ENCODE results near the gene PNP. TPM values are rescaled to one million over a fixed set of nuclear protein-coding genes. Genes with fewer than 3 reads are reported as not detected.

Gene PNP
- total RNA-seq, 2 donors from 2014 or later = 111 to 115 TPM

DNA sequence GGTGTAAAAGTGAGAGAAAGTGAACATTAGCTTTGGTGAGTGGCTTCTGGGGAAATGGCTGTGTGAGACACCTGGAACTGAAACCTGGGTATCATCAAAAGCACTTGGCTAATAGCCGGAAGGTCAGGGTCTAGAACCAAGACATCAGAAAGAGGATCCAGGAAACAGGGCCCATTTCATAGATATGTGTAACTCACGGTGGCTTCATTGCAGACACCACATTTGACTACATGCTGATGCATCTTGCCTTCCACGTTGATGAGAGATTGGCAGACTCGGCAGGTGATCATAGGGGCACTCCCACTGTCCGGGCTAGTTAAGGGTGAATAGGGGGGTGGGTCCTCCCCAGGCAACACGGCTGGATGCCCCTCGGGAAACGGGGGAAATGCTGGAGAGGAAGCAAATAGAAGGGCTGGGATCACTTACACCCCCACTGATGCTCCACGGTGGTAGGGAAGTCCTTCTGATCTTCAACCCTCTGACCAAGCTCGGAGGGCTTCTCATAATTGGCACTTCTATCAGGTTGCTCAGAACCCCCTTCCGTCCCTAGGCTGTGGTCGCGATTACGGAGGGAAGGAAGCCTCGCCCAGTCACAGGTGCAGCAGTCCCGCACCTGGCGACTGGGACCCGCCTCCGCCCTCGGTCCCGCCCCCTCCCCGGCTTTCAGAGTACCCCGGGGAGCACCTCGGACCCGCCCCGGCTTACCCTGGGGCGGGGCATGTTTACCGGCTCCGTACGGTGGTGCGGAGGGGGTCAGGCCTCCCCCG, 8.6 kb upstream of the PNP start:
- ATAC-seq (replicated peaks in 1 of 2) (peak; percentile 6 to 9), DNase-seq (peak; percentile 45 to 58)
- no peaks in the 10 kb centered on the region for H3K27me3 Mint-ChIP-seq (ENCODE audit: low read depth)
- no peaks in the 10 kb centered on the region for H3K9me3 Mint-ChIP-seq
- H3K27ac Mint-ChIP-seq = peak overlapping the region; percentile 95
- H3K36me3 Mint-ChIP-seq (ENCODE audit: insufficient read depth in 2 of 2) = peaks cover 0 to 16% of the 10 kb centered on the region in 2 donors
- peaks cover 23% of the 10 kb centered on the region for H3K4me1 Mint-ChIP-seq (ENCODE audit: low read depth)
- peak overlapping the region; percentile 91 to 93 for H3K4me3 Mint-ChIP-seq

DNA sequence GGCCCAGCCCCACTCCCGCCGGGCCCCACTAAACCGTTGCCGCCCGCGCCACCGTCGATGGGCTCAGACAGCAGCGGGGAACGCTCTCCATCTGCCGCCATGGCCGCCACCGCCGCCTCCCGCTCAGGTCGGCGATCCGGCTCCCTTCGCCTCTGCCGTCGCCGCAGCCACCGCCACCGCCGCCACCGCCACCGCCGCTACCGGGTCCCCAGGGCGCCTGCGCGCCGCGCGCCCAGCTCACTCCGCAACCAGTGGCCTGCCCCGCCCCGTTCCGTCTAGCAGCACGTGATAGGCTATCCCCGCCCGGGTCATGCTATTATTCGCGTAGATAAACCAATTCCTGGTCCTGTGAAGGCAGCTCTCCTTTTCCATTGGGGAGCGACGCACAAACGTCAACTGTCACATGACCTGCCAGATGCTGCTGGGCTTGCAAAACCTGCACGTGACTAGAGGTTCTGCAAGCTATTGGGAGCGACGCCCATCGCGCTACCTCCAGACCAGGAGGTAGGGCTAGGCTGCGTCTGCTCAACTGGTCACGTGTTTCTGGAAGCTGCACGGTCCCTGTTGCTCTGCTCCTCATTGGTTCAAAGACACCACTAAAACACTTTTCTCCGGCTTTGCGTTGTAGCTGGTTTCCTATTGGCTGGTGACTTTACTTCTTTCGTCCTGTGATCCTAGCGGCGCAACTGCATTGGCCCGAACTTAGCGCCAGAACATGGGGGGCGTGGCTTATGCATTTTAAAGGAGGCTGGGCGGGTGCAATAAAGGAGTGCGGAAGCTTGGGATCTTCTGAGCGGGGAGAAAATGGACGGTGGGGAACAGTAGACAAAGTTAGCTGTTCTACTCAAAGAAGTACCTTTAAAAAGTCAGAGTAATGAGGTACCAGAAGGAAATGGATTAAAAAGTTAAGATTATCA, 7.7 kb upstream of the PNP start, which contains the start of gene PIP4P1:
Gene PIP4P1 (minus strand): TSS at position 210 of the 917 bp plus-strand sequence. CDS start 109 bp downstream, at position 101.
- DNase-seq (peak; percentile 98 to 99), ATAC-seq (replicated peaks in 1 of 2) (peak; percentile 95)
- Mint-ChIP-seq H3K36me3 (ENCODE audit: insufficient read depth in 2 of 2) (peaks cover 0 to 16% of the 10 kb centered on the region in 2 donors), H3K27ac (peak within 1 kb of the TSS; percentile 95), H3K4me1 (ENCODE audit: low read depth) (peaks cover 23% of the 10 kb centered on the region), H3K27me3 (ENCODE audit: low read depth) (no peaks in the 10 kb centered on the region), H3K9me3 (no peaks in the 10 kb centered on the region), H3K4me3 (peak within 1 kb of the TSS; percentile 91 to 93)

GRCh38 chr14:20468764-20469241, 403 bp upstream of the PNP start:
- Mint-ChIP-seq H3K4me3 (peak overlapping the region; percentile 94 to 100), H3K27me3 (ENCODE audit: low read depth) (no peaks in the 10 kb centered on the region), H3K27ac (peak overlapping the region; percentile 99), H3K4me1 (ENCODE audit: low read depth) (peaks cover 35% of the 10 kb centered on the region), H3K9me3 (no peaks in the 10 kb centered on the region), H3K36me3 (ENCODE audit: insufficient read depth in 2 of 2) (peaks cover 20 to 21% of the 10 kb centered on the region in 2 donors)
- DNase-seq (no peak), ATAC-seq (replicated peaks in 1 of 2) (no peak)

- peak; percentile 76 to 79 for ATAC-seq (replicated peaks in 1 of 2)
- Mint-ChIP-seq H3K27ac (peak overlapping the region; percentile 99), H3K9me3 (no peaks in the 10 kb centered on the region), H3K4me3 (peak overlapping the region; percentile 94 to 100), H3K4me1 (ENCODE audit: low read depth) (peaks cover 47% of the 10 kb centered on the region), H3K36me3 (ENCODE audit: insufficient read depth in 2 of 2) (peaks cover 26 to 32% of the 10 kb centered on the region in 2 donors), H3K27me3 (ENCODE audit: low read depth) (no peaks in the 10 kb centered on the region)
- DNase-seq = peak; percentile 69 to 70
These were observed 840 bp downstream of the PNP start for GRCh38 chr14:20469890-20470602.

DNA sequence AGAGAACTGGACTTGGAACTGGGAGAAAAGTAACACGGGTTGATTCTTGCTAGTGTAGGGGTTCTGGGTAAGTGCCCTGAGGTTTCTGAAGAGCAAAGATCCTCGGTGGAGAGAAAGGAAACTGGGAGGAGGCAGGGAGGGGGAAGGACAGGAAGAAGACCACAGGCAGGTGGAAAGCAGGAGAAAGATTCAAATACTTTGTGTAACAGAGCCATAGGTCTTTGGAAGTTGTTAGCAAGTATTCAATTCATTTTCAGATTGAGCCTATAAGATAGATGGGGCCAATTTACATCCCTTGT, 1.3 kb downstream of the PNP start:
- Mint-ChIP-seq H3K36me3 (ENCODE audit: insufficient read depth in 2 of 2) (peaks cover 29 to 36% of the 10 kb centered on the region in 2 donors), H3K27me3 (ENCODE audit: low read depth) (no peaks in the 10 kb centered on the region), H3K27ac (peak overlapping the region; percentile 99), H3K4me1 (ENCODE audit: low read depth) (peaks cover 53% of the 10 kb centered on the region), H3K9me3 (no peaks in the 10 kb centered on the region), H3K4me3 (peak overlapping the region; percentile 94 to 100)
- ATAC-seq (replicated peaks in 1 of 2) (no peak), DNase-seq (no peak)

DNA sequence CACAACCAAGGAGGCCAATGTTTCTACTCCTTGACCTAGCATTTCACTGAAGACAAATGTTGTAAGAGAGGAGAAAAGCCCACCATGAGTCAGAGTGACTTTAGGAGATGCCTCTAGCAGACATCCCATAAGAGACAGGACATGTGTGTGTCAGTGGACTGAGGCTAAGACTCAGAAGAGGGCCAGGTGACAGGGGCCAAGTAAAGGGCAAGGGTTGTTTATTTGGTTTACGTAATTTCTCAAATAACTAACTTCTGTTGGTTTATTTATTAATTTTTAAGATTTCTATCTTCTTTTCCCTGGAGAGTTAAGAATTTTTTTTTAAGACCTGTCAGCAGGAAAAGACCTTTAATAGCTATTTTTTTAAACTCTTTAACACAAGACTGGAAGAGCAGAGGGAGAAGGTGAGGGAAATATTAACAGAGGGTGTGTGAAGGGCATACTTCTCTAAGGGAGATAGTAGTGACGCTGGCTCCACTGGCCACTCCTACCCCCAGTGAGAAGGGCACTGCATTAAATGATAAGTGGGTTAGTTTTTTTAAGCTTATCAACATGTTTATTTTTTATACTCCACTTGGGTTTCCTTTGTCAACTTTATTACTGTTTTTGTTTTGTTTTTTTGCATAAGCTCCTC, 3.4 kb downstream of the PNP start:
- peak overlapping the region; percentile 67 to 78 for H3K4me3 Mint-ChIP-seq
- no peaks in the 10 kb centered on the region for H3K9me3 Mint-ChIP-seq
- DNase-seq (no peak), ATAC-seq (replicated peaks in 1 of 2) (no peak)
- peak overlapping the region; percentile 79 for H3K27ac Mint-ChIP-seq
- no peaks in the 10 kb centered on the region for H3K27me3 Mint-ChIP-seq (ENCODE audit: low read depth)
- H3K36me3 Mint-ChIP-seq (ENCODE audit: insufficient read depth in 2 of 2) = peaks cover 32 to 48% of the 10 kb centered on the region in 2 donors
- peaks cover 74% of the 10 kb centered on the region for H3K4me1 Mint-ChIP-seq (ENCODE audit: low read depth)

GRCh38 chr14:20476776-20477175, 7.6 kb downstream of the PNP start:
- Mint-ChIP-seq H3K4me1 (ENCODE audit: low read depth) (peaks cover 63% of the 10 kb centered on the region), H3K4me3 (peak overlapping the region; percentile 48 to 50), H3K27me3 (ENCODE audit: low read depth) (no peaks in the 10 kb centered on the region), H3K27ac (peak overlapping the region; percentile 83), H3K36me3 (ENCODE audit: insufficient read depth in 2 of 2) (peaks cover 24 to 46% of the 10 kb centered on the region in 2 donors), H3K9me3 (no peaks in the 10 kb centered on the region)
- DNase-seq (no peak), ATAC-seq (replicated peaks in 1 of 2) (no peak)

- Mint-ChIP-seq H3K4me1 (ENCODE audit: low read depth) (peaks cover 57% of the 10 kb centered on the region), H3K4me3 (peak overlapping the region; percentile 48 to 50), H3K36me3 (ENCODE audit: insufficient read depth in 2 of 2) (peaks cover 18 to 43% of the 10 kb centered on the region in 2 donors), H3K27ac (peak overlapping the region; percentile 83), H3K9me3 (no peaks in the 10 kb centered on the region), H3K27me3 (ENCODE audit: low read depth) (no peaks in the 10 kb centered on the region)
- DNase-seq (peak; percentile 25 to 26), ATAC-seq (replicated peaks in 1 of 2) (peak; percentile 38 to 51)
These were observed 8.1 kb downstream of the PNP start for GRCh38 chr14:20477211-20477876.

DNA sequence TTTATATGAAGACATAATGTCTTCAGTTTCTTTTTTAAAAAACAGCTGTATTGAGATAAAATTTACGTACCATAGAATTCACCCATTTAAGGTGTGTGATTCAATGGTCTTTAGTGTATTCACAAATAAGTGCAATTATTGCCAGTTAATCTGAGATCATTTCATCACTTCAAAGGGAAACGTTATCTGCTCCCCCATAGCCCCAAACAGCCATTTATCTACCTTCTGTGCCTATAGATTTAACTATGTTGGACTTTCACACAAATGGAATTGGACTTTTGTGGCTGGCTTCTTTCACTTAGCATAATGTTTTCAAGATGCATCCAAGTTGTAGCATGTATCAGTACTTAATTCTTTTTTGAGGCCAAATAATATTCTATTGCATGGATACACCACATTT, 9.7 kb downstream of the PNP start:
- H3K9me3 Mint-ChIP-seq = no peaks in the 10 kb centered on the region
- peaks cover 13 to 33% of the 10 kb centered on the region in 2 donors for H3K36me3 Mint-ChIP-seq (ENCODE audit: insufficient read depth in 2 of 2)
- DNase-seq = no peak
- no peak for ATAC-seq (replicated peaks in 1 of 2)
- H3K27ac Mint-ChIP-seq = no peak overlapping the region
- H3K4me1 Mint-ChIP-seq (ENCODE audit: low read depth) = peaks cover 44% of the 10 kb centered on the region
- H3K27me3 Mint-ChIP-seq (ENCODE audit: low read depth) = no peaks in the 10 kb centered on the region
- no peak overlapping the region for H3K4me3 Mint-ChIP-seq

DNA sequence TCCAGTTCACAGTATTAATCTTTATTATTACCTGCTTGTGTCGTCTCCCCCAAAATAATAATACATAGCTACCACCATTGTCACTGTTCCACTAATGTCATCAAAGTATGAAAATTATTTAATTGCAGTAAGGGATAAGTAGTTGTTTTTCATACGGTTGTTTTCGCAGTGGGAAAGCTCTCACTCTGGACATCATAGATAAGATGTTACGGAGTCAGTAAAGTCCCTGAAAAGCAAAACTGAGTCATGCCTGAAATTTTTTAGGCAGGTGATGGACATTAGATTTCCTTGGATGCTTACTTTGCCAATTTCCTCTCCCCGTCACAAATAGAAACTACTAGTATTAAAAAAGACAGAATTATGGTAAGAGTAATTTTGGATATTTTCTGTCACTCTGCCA, 13.2 kb downstream of the PNP start:
- Mint-ChIP-seq H3K9me3 (peaks cover 0 to 1% of the 10 kb centered on the region in 2 donors), H3K27me3 (ENCODE audit: low read depth) (no peaks in the 10 kb centered on the region), H3K27ac (peak overlapping the region; percentile 30), H3K4me3 (no peak overlapping the region), H3K4me1 (ENCODE audit: low read depth) (peaks cover 23% of the 10 kb centered on the region), H3K36me3 (ENCODE audit: insufficient read depth in 2 of 2) (peaks cover 4 to 11% of the 10 kb centered on the region in 2 donors)
- DNase-seq = no peak
- no peak for ATAC-seq (replicated peaks in 1 of 2)

GRCh38 chr14:20485900-20486299, 16.7 kb downstream of the PNP start:
- DNase-seq (no peak), ATAC-seq (replicated peaks in 1 of 2) (no peak)
- Mint-ChIP-seq H3K4me3 (no peak overlapping the region), H3K27ac (no peak overlapping the region), H3K9me3 (peaks cover 0 to 1% of the 10 kb centered on the region in 2 donors), H3K36me3 (ENCODE audit: insufficient read depth in 2 of 2) (peaks cover 0 to 1% of the 10 kb centered on the region in 2 donors), H3K27me3 (ENCODE audit: low read depth) (no peaks in the 10 kb centered on the region), H3K4me1 (ENCODE audit: low read depth) (peaks cover 43% of the 10 kb centered on the region)
